DND-41 (cell line): Measurements from ENCODE around the gene CCL27.
A peak's percentile ranks its signal among the peaks of the same experiment; 100 is the strongest.

Experiments used
- ATAC-seq: fragments of 200-7000 bp; cut with Tn5 transposase; 3 replicates; pipeline ENCODE4 v1.9.1; 2021; ENCODE audit warnings: low read depth; ENCODE audit not compliant: insufficient read depth
- DNase-seq: peaks from one replicate; pipeline ENCODE4 v3.0.0-alpha.2; 2020
- H2AFZ ChIP-seq: 2 replicates; pipeline ENCODE4 v1.6.0; 2012; ENCODE audit warnings: low read depth, low read length
- H3K27ac ChIP-seq: 2 replicates; pipeline ENCODE4 v1.5.1; 2012; ENCODE audit warnings: low read length, inconsistent platforms
- H3K27me3 ChIP-seq: fragments of 200-600 bp; sonication (generic); 2 replicates; pipeline ENCODE4 v1.6.0; 2012; ENCODE audit warnings: low read length, mild to moderate bottlenecking, inconsistent platforms; ENCODE audit not compliant: insufficient read depth, poor library complexity
- H3K36me3 ChIP-seq: 2 replicates; pipeline ENCODE4 v1.5.1; 2012; ENCODE audit warnings: low read length, inconsistent platforms; ENCODE audit not compliant: insufficient read depth
- H3K4me1 ChIP-seq: 2 replicates; pipeline ENCODE4 v1.5.1; 2012; ENCODE audit warnings: mild to moderate bottlenecking, low read length; ENCODE audit not compliant: insufficient read depth
- H3K4me2 ChIP-seq: 2 replicates; pipeline ENCODE4 v1.6.0; 2012; ENCODE audit warnings: mild to moderate bottlenecking, moderate library complexity, low read length, inconsistent platforms; ENCODE audit not compliant: insufficient read depth
- H3K4me3 ChIP-seq, 2 experiments: fragments of 200-600 bp in 1 of 2; shearing (Covaris generic) in 1 of 2; 2 replicates each; pipeline ENCODE4 v1.5.1; 2012 to 2016; ENCODE audit warnings: inconsistent platforms in 2 of 2, low read length in 2 of 2, mild to moderate bottlenecking in 2 of 2, low read depth in 1 of 2, moderate library complexity in 1 of 2
- H3K79me2 ChIP-seq: 2 replicates; pipeline ENCODE4 v1.6.0; 2012; ENCODE audit warnings: low read length, inconsistent platforms; ENCODE audit not compliant: insufficient read depth
- H3K9ac ChIP-seq: 2 replicates; pipeline ENCODE4 v1.6.0; 2012; ENCODE audit warnings: low read depth, mild to moderate bottlenecking, inconsistent platforms, low read length, moderate library complexity
- H3K9me3 ChIP-seq: 2 replicates; pipeline ENCODE4 v1.5.1; 2012; ENCODE audit warnings: low read length, moderate library complexity, mild to moderate bottlenecking, inconsistent platforms; ENCODE audit not compliant: insufficient read depth, severe bottlenecking
- H4K20me1 ChIP-seq: 2 replicates; pipeline ENCODE4 v1.6.0; 2012; ENCODE audit warnings: low read length; ENCODE audit not compliant: insufficient read depth
- CTCF ChIP-seq: IDR thresholded peaks from 2 replicates; pipeline ENCODE4 v1.5.1; 2012; ENCODE audit warnings: borderline replicate concordance, low read length, moderate library complexity, mild to moderate bottlenecking; ENCODE audit not compliant: poor library complexity, severe bottlenecking; ENCODE audit errors: extremely low read depth
- EZH2 ChIP-seq: IDR thresholded peaks from 3 replicates; pipeline ENCODE4 v1.6.1; 2012; ENCODE audit warnings: borderline replicate concordance, low read depth, mild to moderate bottlenecking, moderate library complexity, low read length, inconsistent platforms; ENCODE audit not compliant: severe bottlenecking

CCL27 gene

GRCh38 chr9:34709196-34709978, 46.9 kb upstream of the CCL27 start:
- Histone ChIP-seq H3K27me3 (peaks cover 14% of the 10 kb centered on the region), H3K4me3 (no peak overlapping the region), H3K27ac (no peak overlapping the region), H3K79me2 (no peaks in the 10 kb centered on the region), H4K20me1 (no peaks in the 10 kb centered on the region), H3K4me1 (no peaks in the 10 kb centered on the region), H2AFZ (no peak overlapping the region), H3K9me3 (no peaks in the 10 kb centered on the region), H3K4me2 (no peak overlapping the region), H3K9ac (no peak overlapping the region), H3K36me3 (no peaks in the 10 kb centered on the region)
- DNase-seq (no peak), ATAC-seq (no peak)
- TF ChIP-seq EZH2 (no peak), CTCF (no peak)

- H4K20me1 ChIP-seq, result no peaks in the 10 kb centered on the region
- no peak overlapping the region for H3K4me3 ChIP-seq
- H3K27me3 ChIP-seq, result peaks cover 4% of the 10 kb centered on the region
- H3K9me3 ChIP-seq, result no peaks in the 10 kb centered on the region
- H3K27ac ChIP-seq, result no peak overlapping the region
- no peak for TF ChIP-seq EZH2
- no peak for TF ChIP-seq CTCF
- no peaks in the 10 kb centered on the region for H3K4me1 ChIP-seq
- H2AFZ ChIP-seq, result no peak overlapping the region
- DNase-seq (no peak), ATAC-seq (no peak)
- no peaks in the 10 kb centered on the region for H3K79me2 ChIP-seq
- no peak overlapping the region for H3K9ac ChIP-seq
- H3K4me2 ChIP-seq, result no peak overlapping the region
- H3K36me3 ChIP-seq, result no peaks in the 10 kb centered on the region
Observed at GRCh38 chr9:34707130-34707529, 44.7 kb upstream of the CCL27 start.

- DNase-seq (peak; percentile 65), ATAC-seq (peak; percentile 89)
- peaks cover 4% of the 10 kb centered on the region for H3K27me3 ChIP-seq
- peak; percentile 91 for TF ChIP-seq CTCF
- no peak for TF ChIP-seq EZH2
- no peaks in the 10 kb centered on the region for H3K79me2 ChIP-seq
- no peak overlapping the region for H3K4me2 ChIP-seq
- no peaks in the 10 kb centered on the region for H4K20me1 ChIP-seq
- H2AFZ ChIP-seq, result no peak overlapping the region
- H3K4me1 ChIP-seq, result no peaks in the 10 kb centered on the region
- no peak overlapping the region for H3K4me3 ChIP-seq
- no peak overlapping the region for H3K27ac ChIP-seq
- no peaks in the 10 kb centered on the region for H3K9me3 ChIP-seq
- H3K9ac ChIP-seq, result no peak overlapping the region
- H3K36me3 ChIP-seq, result no peaks in the 10 kb centered on the region
Observed at GRCh38 chr9:34701769-34702736, 39.6 kb upstream of the CCL27 start.
